HepG2 (cell line): ENCODE data around the gene ALOX12. TPM values are rescaled to one million over a fixed set of nuclear protein-coding genes. Genes with fewer than 3 reads are reported as not detected.

Experiments used
- ATAC-seq: fragments of 200-7000 bp; cut with Tn5 transposase; 3 replicates; pipeline ENCODE4 v1.9.1; 2020; ENCODE audit warnings: mild to moderate bottlenecking, moderate library complexity
- BruUV-seq: library from RNA; stranded (reverse); fragments of 400-500 nt; replicated peaks from 2 replicates; lab custom pipeline; 2021; lab: Mats Ljungman, UMichigan
- CTCF ChIA-PET: fragments of 300-600 bp; formaldehyde crosslinking; extraction: SDS; loops from one replicate; lab custom pipeline; 2021; ENCODE audit warnings: low total read pairs, inconsistent platforms, low intra/inter-chr PET ratio; lab: Yijun Ruan, JAX
- POLR2A ChIA-PET: fragments of 350-600 bp; sonication (Branson Sonifier 250); formaldehyde crosslinking; loops from one replicate; lab custom pipeline; 2020; ENCODE audit warnings: antibody characterized with exemption, inconsistent platforms; lab: Yijun Ruan, JAX
- DNase-seq: peaks from one replicate; pipeline ENCODE4 v3.0.0-alpha.2; 2015; ENCODE audit warnings: low spot score
- FAIRE-seq: peaks from 3 replicates; lab custom pipeline; 2011; peaks lifted over from hg19 to GRCh38; lab: Jason Lieb, UNC
- H2AFZ ChIP-seq: one replicate; pipeline ENCODE4 v1.6.1; 2011; ENCODE audit warnings: low read length, inconsistent platforms
- H3K27ac ChIP-seq: fragments of 300-600 bp; 3 replicates; pipeline ENCODE4 v1.8.0; 2011; ENCODE audit warnings: mixed run types, mild to moderate bottlenecking, mixed read lengths, low read length, inconsistent platforms; ENCODE audit not compliant: insufficient read depth; ENCODE audit errors: extremely low read length
- H3K27me3 ChIP-seq, 2 experiments: fragments of 200-600 bp in 1 of 2; 2 replicates in 1 of 2; 3 replicates in 1 of 2; pipeline versions ENCODE4 v1.6.0 to v1.8.0; 2011; ENCODE audit warnings: low read length in 2 of 2, mild to moderate bottlenecking in 2 of 2, moderate library complexity in 2 of 2, inconsistent platforms in 1 of 2; ENCODE audit not compliant: insufficient read depth in 2 of 2, control insufficient read depth in 1 of 2
- H3K36me3 ChIP-seq, 2 experiments: fragments of 200-600 bp in 1 of 2; replicated peaks in 1 of 2; 2 replicates in 1 of 2; 3 replicates in 1 of 2; pipeline versions ENCODE4 v1.5.1 to v1.8.0; 2011; ENCODE audit warnings: low read length in 2 of 2, inconsistent platforms in 1 of 2; ENCODE audit not compliant: insufficient read depth in 2 of 2, control insufficient read depth in 1 of 2
- H3K4me1 ChIP-seq: 2 replicates; pipeline ENCODE4 v1.5.1; 2012; ENCODE audit warnings: low read length, inconsistent platforms; ENCODE audit not compliant: insufficient read depth
- H3K4me2 ChIP-seq: 2 replicates; pipeline ENCODE4 v1.6.0; 2011; ENCODE audit warnings: low read depth, low read length, inconsistent platforms
- H3K4me3 ChIP-seq, 3 experiments: fragments of 200-600 bp in 1 of 3; sonication (generic), shearing (Covaris generic) in 1 of 3; replicated peaks in 1 of 3; 2 replicates each; pipeline ENCODE4 v1.5.1; 2011 to 2016; ENCODE audit warnings: low read length in 3 of 3, inconsistent platforms in 2 of 3, low read depth in 2 of 3, mild to moderate bottlenecking in 2 of 3, control low read depth in 1 of 3, mixed read lengths in 1 of 3; ENCODE audit not compliant: insufficient read depth in 1 of 3
- H3K79me2 ChIP-seq: one replicate; pipeline ENCODE4 v1.6.1; 2011; ENCODE audit warnings: low read length, inconsistent platforms; ENCODE audit not compliant: insufficient read depth
- H3K9ac ChIP-seq: 2 replicates; pipeline ENCODE4 v1.6.0; 2011; ENCODE audit warnings: mild to moderate bottlenecking, low read depth, low read length, inconsistent platforms; ENCODE audit not compliant: insufficient read depth
- H3K9me3 ChIP-seq: 2 replicates; pipeline ENCODE4 v1.5.1; 2012; ENCODE audit warnings: mild to moderate bottlenecking, low read length
- H4K20me1 ChIP-seq: 2 replicates; pipeline ENCODE4 v1.6.0; 2011; ENCODE audit warnings: inconsistent platforms, mild to moderate bottlenecking, low read length, moderate library complexity; ENCODE audit not compliant: insufficient read depth
- AHR ChIP-seq: IDR thresholded peaks from 2 replicates; pipeline ENCODE4 v1.6.1; 2018; ENCODE audit warnings: missing genetic modification reagents, missing compliant biosample characterization
- BRCA1 ChIP-seq: sonication (generic); formaldehyde crosslinking; IDR thresholded peaks from 2 replicates; pipeline ENCODE4 v1.4.0; 2020; ENCODE audit warnings: missing genetic modification reagents
- GZF1 ChIP-seq: sonication (generic); formaldehyde crosslinking; IDR thresholded peaks from 2 replicates; pipeline ENCODE4 v1.5.1; 2020; ENCODE audit warnings: mild to moderate bottlenecking, missing genetic modification reagents
- MIXL1 ChIP-seq: IDR thresholded peaks from 2 replicates; pipeline ENCODE4 v1.6.1; 2016
- MXI1 ChIP-seq: IDR thresholded peaks from 3 replicates; pipeline ENCODE4 v1.6.1; 2012; ENCODE audit warnings: low read depth, low read length, inconsistent platforms, borderline replicate concordance
- SMAD9 ChIP-seq: sonication (generic); formaldehyde crosslinking; IDR thresholded peaks from 2 replicates; pipeline ENCODE4 v1.5.1; 2020; ENCODE audit warnings: mild to moderate bottlenecking, missing genetic modification reagents
- SMC3 ChIP-seq: IDR thresholded peaks from 2 replicates; pipeline ENCODE4 v1.6.1; 2011; ENCODE audit warnings: low read length, improper control_type of control experiment
- SMYD3 ChIP-seq: sonication (generic); formaldehyde crosslinking; IDR thresholded peaks from 2 replicates; pipeline ENCODE4 v1.8.1; 2023; ENCODE audit warnings: mild to moderate bottlenecking, missing genetic modification reagents
- SP2 ChIP-seq: sonication (generic); formaldehyde crosslinking; IDR thresholded peaks from 2 replicates; pipeline ENCODE4 v1.5.1; 2020; ENCODE audit warnings: mild to moderate bottlenecking, missing genetic modification reagents
- UBTF ChIP-seq: sonication (generic); formaldehyde crosslinking; IDR thresholded peaks from 2 replicates; pipeline ENCODE4 v1.4.0; 2020; ENCODE audit warnings: mild to moderate bottlenecking, missing genetic modification reagents
- ZBTB4 ChIP-seq: sonication (generic); formaldehyde crosslinking; IDR thresholded peaks from 2 replicates; pipeline ENCODE4 v1.4.0; 2020; ENCODE audit warnings: missing genetic modification reagents, mild to moderate bottlenecking, borderline replicate concordance
- ZFP91 ChIP-seq: sonication (generic); formaldehyde crosslinking; IDR thresholded peaks from 2 replicates; pipeline ENCODE4 v1.9.0; 2022; ENCODE audit warnings: missing genetic modification reagents, mild to moderate bottlenecking, borderline replicate concordance
- ZNF12 ChIP-seq: sonication (generic); formaldehyde crosslinking; IDR thresholded peaks from 2 replicates; pipeline ENCODE4 v1.5.0; 2020; ENCODE audit warnings: missing genetic modification reagents
- ZNF577 ChIP-seq: sonication (generic); formaldehyde crosslinking; IDR thresholded peaks from 2 replicates; pipeline ENCODE4 v1.4.0; 2020; ENCODE audit warnings: mild to moderate bottlenecking, low read depth, missing genetic modification reagents, borderline replicate concordance
- ZNF784 ChIP-seq: sonication (generic); formaldehyde crosslinking; IDR thresholded peaks from 2 replicates; pipeline ENCODE4 v1.5.1; 2020; ENCODE audit warnings: missing genetic modification reagents, mild to moderate bottlenecking, borderline replicate concordance
- WGBS: methylation state at CpG from one replicate; pipeline ENCODE4 v1.1.6; 2017; ENCODE audit warnings: low lambda C conversion rate; 5-methylcytosine and 5-hydroxymethylcytosine counted together
- in situ Hi-C: cut with HindIII; loops from 2 replicates; pipeline ENCODE4 v1.10.0; 2017; ENCODE audit warnings: low pct_unique_long_range_greater_than_20kb; ENCODE audit not compliant: extremely low pct_ligation_motif_present
- intact Hi-C: fragments of 100-400 bp; cut with micrococcal nuclease; formaldehyde crosslinking; loops from one replicate; pipeline ENCODE4 v1.10.0; 2022; ENCODE audit not compliant: unreplicated experiment
- polyA plus RNA-seq, 8 experiments: library from polyadenylated mRNA; depleted of rRNA in 3 of 8; stranded (reverse) in 7 of 8; unstranded in 1 of 8; fragments of >200 nt; fragmentation: Illumina TruSeq in 4 of 8; extraction: Trizol in 4 of 8; gene quantifications; 2 replicates each; pipeline versions ENCODE4 v1.2.1 to v1.2.3, GENCODE V29; 2011 to 2016; ENCODE audit warnings: low read depth in 4 of 8, missing spikeins in 1 of 8, mixed read lengths in 1 of 8; ENCODE audit not compliant: insufficient read depth in 1 of 8
- total RNA-seq, 5 experiments: library from RNA; depleted of rRNA; stranded (reverse); fragments of >200 nt; fragmentation: Illumina TruSeq; extraction: Trizol; gene quantifications; 2 replicates each; pipeline ENCODE4 v1.2.3, GENCODE V29; 2016; ENCODE audit warnings: low read depth in 1 of 5

Gene ALOX12
- total and polyA plus RNA-seq, 2 of the 13 experiments (the other 11 are each of a cell fraction or from before 2014, with no cell fraction given), result not detected

- peak; percentile 66 for FAIRE-seq
- ATAC-seq, result peak; percentile 86
- Histone ChIP-seq H3K36me3 (peaks cover 15 to 44% of the 10 kb centered on the region in 2 experiments; a peak in 4 of 5 replicates), H3K4me2 (no peak overlapping the region), H3K4me1 (peaks cover 3% of the 10 kb centered on the region), H3K9ac (no peak overlapping the region), H3K79me2 (peaks cover 4% of the 10 kb centered on the region), H3K27me3 (no peaks in the 10 kb centered on the region), H4K20me1 (peaks cover 4% of the 10 kb centered on the region; the same call in 1 of the 2 replicates), H2AFZ (no peak overlapping the region), H3K9me3 (no peaks in the 10 kb centered on the region), H3K27ac (no peak overlapping the region), H3K4me3 (no peak overlapping the region)
- BruUV-seq, result no TSS peak
- ChIA-PET CTCF (interaction anchor here (1.0 to 1.9 kb wide), 6 partner anchors 17 to 532 kb away, joined by 5 to 14 read pairs (median 8); partner anchors contain the start of gene BCL6B), POLR2A (interaction anchor here (1.1 to 1.2 kb wide), 2 partner anchors 15 to 292 kb away, joined by 3 read pairs; partner anchors contain the start of gene SLC13A5)
- in situ Hi-C loops (loop anchor here (5.0 to 10.0 kb wide), 2 partner anchors 92 to 150 kb away; no protein-coding TSS in a partner anchor), intact Hi-C loops (loop anchor here (1.0 to 5.0 kb wide), 2 partner anchors 18 to 342 kb away; no protein-coding TSS in a partner anchor)
- 100% methylated on average over 2 of the region's 2 CpGs for WGBS
- DNase-seq, result peak; percentile 76
- TF ChIP-seq ZFP91 (CRISPR knock-in tag) (no peak), ZNF577 (no peak), MXI1 (0 out of 3 replicates have a peak, but pooled peaks have one; percentile 11), GZF1 (CRISPR knock-in tag) (no peak), SMAD9 (no peak), AHR (CRISPR knock-in tag) (no peak), ZNF784 (no peak), ZBTB4 (no peak), BRCA1 (CRISPR knock-in tag) (no peak), MIXL1 (peak; percentile 63; the same call in 1 of the 2 replicates), ZNF12 (CRISPR knock-in tag) (no peak), SMYD3 (CRISPR knock-in tag) (no peak), SP2 (CRISPR knock-in tag) (no peak), SMC3 (peak; percentile 62), UBTF (no peak)
Measured at GRCh38 chr17:7004398-7005253, 8.8 kb downstream of the ALOX12 start.
